HEK293 (cell line): Measurements from ENCODE around the gene NKD2.

Experiments used
- CTCF ChIA-PET: fragments of 350-600 bp; formaldehyde crosslinking; extraction: SDS; loops from one replicate; lab custom pipeline; 2021; ENCODE audit warnings: antibody characterized with exemption; lab: Yijun Ruan, JAX
- POLR2A ChIA-PET: fragments of 300-600 bp; formaldehyde crosslinking; extraction: SDS; loops from one replicate; lab custom pipeline; 2020; ENCODE audit warnings: antibody characterized with exemption, inconsistent platforms; lab: Yijun Ruan, JAX
- H3K27ac ChIP-seq: fragments of 200-500 bp; sonication (Bioruptor generic); 2 replicates; pipeline ENCODE4 v1.5.1; 2014; ENCODE audit warnings: low read depth, low read length, control low read depth, inconsistent platforms; ENCODE audit errors: extremely low read depth
- H3K36me3 ChIP-seq, 2 experiments: fragments of 200-500 bp in 1 of 2; sonication (Bioruptor generic) in 1 of 2; 1 replicate in 1 of 2; 2 replicates in 1 of 2; pipeline ENCODE4 v1.5.1; 2014 to 2017; ENCODE audit warnings: inconsistent platforms in 2 of 2, low read length in 2 of 2; ENCODE audit not compliant: control insufficient read depth in 2 of 2, insufficient read depth in 1 of 2
- H3K4me1 ChIP-seq: fragments of 200-500 bp; sonication (Bioruptor generic); 2 replicates; pipeline ENCODE4 v1.5.1; 2014; ENCODE audit warnings: mild to moderate bottlenecking, low read length, inconsistent platforms; ENCODE audit not compliant: control insufficient read depth, insufficient read depth
- H3K4me3 ChIP-seq: 2 replicates; pipeline ENCODE4 v1.5.1; 2011; ENCODE audit warnings: low read depth, mild to moderate bottlenecking, control low read depth, low read length, moderate library complexity
- H3K9me3 ChIP-seq: fragments of 200-500 bp; sonication (Bioruptor generic); 2 replicates; pipeline ENCODE4 v1.5.1; 2014; ENCODE audit warnings: low read depth, low read length, inconsistent platforms; ENCODE audit not compliant: control insufficient read depth, insufficient read depth
- GLI2 ChIP-seq: fragments of 450-650 bp; formaldehyde crosslinking; IDR thresholded peaks from 2 replicates; pipeline ENCODE4; 2017; ENCODE audit warnings: missing biosample characterization, missing genetic modification characterization, low read depth, borderline replicate concordance
- GLI4 ChIP-seq: fragments of 450-650 bp; formaldehyde crosslinking; IDR thresholded peaks from 2 replicates; pipeline ENCODE4 v1.5.1; 2016; ENCODE audit warnings: missing biosample characterization, missing genetic modification characterization
- HOXA7 ChIP-seq: sonication (generic); formaldehyde crosslinking; IDR thresholded peaks from 2 replicates; pipeline ENCODE4 v1.8.1; 2022; ENCODE audit warnings: missing genetic modification reagents, borderline replicate concordance
- HOXD13 ChIP-seq: sonication (generic); formaldehyde crosslinking; IDR thresholded peaks from 2 replicates; pipeline ENCODE4 v1.8.0; 2022; ENCODE audit warnings: missing genetic modification reagents, borderline replicate concordance
- KLF10 ChIP-seq: fragments of 450-650 bp; IDR thresholded peaks from 2 replicates; pipeline ENCODE4 v1.5.1; 2018; ENCODE audit warnings: missing biosample characterization, mild to moderate bottlenecking, missing genetic modification characterization
- KLF7 ChIP-seq: fragments of 450-650 bp; formaldehyde crosslinking; IDR thresholded peaks from 2 replicates; pipeline ENCODE4 v1.5.1; 2016; ENCODE audit warnings: missing biosample characterization, missing genetic modification characterization, borderline replicate concordance
- MZF1 ChIP-seq: fragments of 450-650 bp; formaldehyde crosslinking; IDR thresholded peaks from 2 replicates; pipeline ENCODE4 v1.5.1; 2017; ENCODE audit warnings: missing biosample characterization, missing genetic modification characterization, borderline replicate concordance
- SCRT2 ChIP-seq: fragments of 450-650 bp; formaldehyde crosslinking; IDR thresholded peaks from 2 replicates; pipeline ENCODE4 v1.5.1; 2016; ENCODE audit warnings: missing biosample characterization, missing genetic modification characterization
- WT1 ChIP-seq: fragments of 450-650 bp; formaldehyde crosslinking; IDR thresholded peaks from 2 replicates; pipeline ENCODE4 v1.5.1; 2016; ENCODE audit warnings: missing biosample characterization, missing genetic modification characterization
- ZNF114 ChIP-seq: fragments of 450-650 bp; formaldehyde crosslinking; IDR thresholded peaks from 2 replicates; pipeline ENCODE4 v1.5.0; 2017; ENCODE audit warnings: missing biosample characterization, missing genetic modification characterization
- ZNF146 ChIP-seq: fragments of 450-650 bp; formaldehyde crosslinking; IDR thresholded peaks from 2 replicates; pipeline ENCODE4 v1.5.1; 2016; ENCODE audit warnings: missing biosample characterization, missing genetic modification characterization
- ZNF292 ChIP-seq: fragments of 450-650 bp; formaldehyde crosslinking; IDR thresholded peaks from 2 replicates; pipeline ENCODE4 v1.5.1; 2016; ENCODE audit warnings: low read depth, missing biosample characterization, missing genetic modification characterization, borderline replicate concordance
- ZNF335 ChIP-seq: fragments of 450-650 bp; formaldehyde crosslinking; conservative IDR thresholded peaks from 2 replicates; pipeline ENCODE4 v1.5.1; 2016; ENCODE audit warnings: missing biosample characterization, missing genetic modification characterization
- ZNF501 ChIP-seq: fragments of 450-650 bp; formaldehyde crosslinking; IDR thresholded peaks from 2 replicates; pipeline ENCODE4 v1.5.1; 2016; ENCODE audit warnings: missing biosample characterization, missing genetic modification characterization
- ZNF510 ChIP-seq: fragments of 450-650 bp; formaldehyde crosslinking; IDR thresholded peaks from 2 replicates; pipeline ENCODE4 v1.5.1; 2018; ENCODE audit warnings: mild to moderate bottlenecking, missing genetic modification characterization, missing biosample characterization; ENCODE audit not compliant: insufficient replicate concordance
- ZNF521 ChIP-seq: fragments of 450-650 bp; formaldehyde crosslinking; IDR thresholded peaks from 2 replicates; pipeline ENCODE4 v1.5.1; 2017; ENCODE audit warnings: missing biosample characterization, mild to moderate bottlenecking, missing genetic modification characterization
- ZNF530 ChIP-seq: fragments of 450-650 bp; formaldehyde crosslinking; IDR thresholded peaks from 2 replicates; pipeline ENCODE4 v1.5.1; 2016; ENCODE audit warnings: low read depth, missing biosample characterization, missing genetic modification characterization
- ZNF561 ChIP-seq: fragments of 450-650 bp; IDR thresholded peaks from 2 replicates; pipeline ENCODE4 v1.5.1; 2018; ENCODE audit warnings: missing biosample characterization, missing genetic modification characterization, borderline replicate concordance
- ZNF596 ChIP-seq: fragments of 450-650 bp; IDR thresholded peaks from 2 replicates; pipeline ENCODE4 v1.5.0; 2018; ENCODE audit warnings: missing biosample characterization, mild to moderate bottlenecking, missing genetic modification characterization, moderate library complexity
- ZNF623 ChIP-seq: fragments of 450-650 bp; formaldehyde crosslinking; IDR thresholded peaks from 2 replicates; pipeline ENCODE4 v1.5.1; 2016; ENCODE audit warnings: missing biosample characterization, missing genetic modification characterization
- ZNF677 ChIP-seq: fragments of 450-650 bp; IDR thresholded peaks from 2 replicates; pipeline ENCODE4 v1.5.0; 2018; ENCODE audit warnings: missing biosample characterization, mild to moderate bottlenecking, missing genetic modification characterization, moderate library complexity
- ZNF768 ChIP-seq: fragments of 450-650 bp; formaldehyde crosslinking; IDR thresholded peaks from 2 replicates; pipeline ENCODE4 v1.5.1; 2018; ENCODE audit warnings: missing biosample characterization, mild to moderate bottlenecking, missing genetic modification characterization
- ZNF791 ChIP-seq: fragments of 450-650 bp; formaldehyde crosslinking; IDR thresholded peaks from 2 replicates; pipeline ENCODE4 v1.5.1; 2016; ENCODE audit warnings: missing biosample characterization, missing genetic modification characterization
- ZNF830 ChIP-seq: fragments of 450-650 bp; IDR thresholded peaks from 2 replicates; pipeline ENCODE4 v1.5.0; 2018; ENCODE audit warnings: missing biosample characterization, missing genetic modification characterization, low read depth, mild to moderate bottlenecking, moderate library complexity
- TF ChIP-seq, protein P1 (sequence below): fragments of 450-650 bp; formaldehyde crosslinking; IDR thresholded peaks from 2 replicates; pipeline ENCODE4 v1.5.1; 2017; ENCODE audit warnings: missing biosample characterization, missing genetic modification characterization
- TF ChIP-seq, protein P2 (sequence below): fragments of 450-650 bp; formaldehyde crosslinking; IDR thresholded peaks from 2 replicates; pipeline ENCODE4; 2016; ENCODE audit warnings: missing biosample characterization, missing genetic modification characterization
- TF ChIP-seq, protein P3 (sequence below): fragments of 450-650 bp; IDR thresholded peaks from 2 replicates; pipeline ENCODE4 v1.5.1; 2018; ENCODE audit warnings: missing biosample characterization, missing genetic modification characterization
- TF ChIP-seq, protein P4 (sequence below): fragments of 450-650 bp; formaldehyde crosslinking; IDR thresholded peaks from 2 replicates; pipeline ENCODE4 v1.5.1; 2016; ENCODE audit warnings: missing biosample characterization, missing genetic modification characterization
- TF ChIP-seq, protein P5 (sequence below): fragments of 450-650 bp; formaldehyde crosslinking; IDR thresholded peaks from 2 replicates; pipeline ENCODE4 v1.5.1; 2016; ENCODE audit warnings: missing biosample characterization, missing genetic modification characterization

NKD2 gene

DNA sequence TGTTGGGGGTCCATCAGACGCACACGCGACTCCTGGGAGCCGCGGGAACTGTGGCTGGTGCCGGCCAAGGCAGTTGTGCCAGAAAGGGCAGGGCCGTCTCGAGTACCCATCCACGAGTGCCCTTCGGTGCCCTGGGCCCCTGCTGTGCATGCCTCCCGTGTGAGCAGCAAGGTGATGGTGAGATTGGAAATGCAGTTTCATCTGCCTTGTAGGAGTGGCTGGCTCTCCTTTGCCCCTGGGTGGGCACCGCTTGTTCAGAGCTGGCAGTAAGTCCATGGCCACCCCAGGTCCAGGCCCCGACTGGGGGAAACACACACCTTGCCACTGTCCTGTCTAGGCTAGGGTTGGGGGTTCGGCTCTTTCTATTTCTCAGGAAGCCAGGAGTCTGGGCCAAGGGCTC, 5.7 kb downstream of the NKD2 start:
- Histone ChIP-seq H3K36me3 (peaks cover 0 to 44% of the 10 kb centered on the region in 2 experiments; a peak in 1 of 3 replicates), H3K9me3 (no peaks in the 10 kb centered on the region), H3K4me1 (peaks cover 14% of the 10 kb centered on the region), H3K4me3 (no peak overlapping the region), H3K27ac (no peak overlapping the region)
- ChIA-PET POLR2A (no interaction called here), CTCF (interaction anchor here (2.2 to 6.7 kb wide), 2 partner anchors 9 to 89 kb away, joined by 6 to 90 read pairs; no protein-coding TSS in a partner anchor)
- TF ChIP-seq ZNF596 (tag by site-specific recombination), result no peak
- TF ChIP-seq, protein P1, sequence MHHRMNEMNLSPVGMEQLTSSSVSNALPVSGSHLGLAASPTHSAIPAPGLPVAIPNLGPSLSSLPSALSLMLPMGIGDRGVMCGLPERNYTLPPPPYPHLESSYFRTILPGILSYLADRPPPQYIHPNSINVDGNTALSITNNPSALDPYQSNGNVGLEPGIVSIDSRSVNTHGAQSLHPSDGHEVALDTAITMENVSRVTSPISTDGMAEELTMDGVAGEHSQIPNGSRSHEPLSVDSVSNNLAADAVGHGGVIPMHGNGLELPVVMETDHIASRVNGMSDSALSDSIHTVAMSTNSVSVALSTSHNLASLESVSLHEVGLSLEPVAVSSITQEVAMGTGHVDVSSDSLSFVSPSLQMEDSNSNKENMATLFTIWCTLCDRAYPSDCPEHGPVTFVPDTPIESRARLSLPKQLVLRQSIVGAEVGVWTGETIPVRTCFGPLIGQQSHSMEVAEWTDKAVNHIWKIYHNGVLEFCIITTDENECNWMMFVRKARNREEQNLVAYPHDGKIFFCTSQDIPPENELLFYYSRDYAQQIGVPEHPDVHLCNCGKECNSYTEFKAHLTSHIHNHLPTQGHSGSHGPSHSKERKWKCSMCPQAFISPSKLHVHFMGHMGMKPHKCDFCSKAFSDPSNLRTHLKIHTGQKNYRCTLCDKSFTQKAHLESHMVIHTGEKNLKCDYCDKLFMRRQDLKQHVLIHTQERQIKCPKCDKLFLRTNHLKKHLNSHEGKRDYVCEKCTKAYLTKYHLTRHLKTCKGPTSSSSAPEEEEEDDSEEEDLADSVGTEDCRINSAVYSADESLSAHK, result no peak
- TF ChIP-seq, protein P2, sequence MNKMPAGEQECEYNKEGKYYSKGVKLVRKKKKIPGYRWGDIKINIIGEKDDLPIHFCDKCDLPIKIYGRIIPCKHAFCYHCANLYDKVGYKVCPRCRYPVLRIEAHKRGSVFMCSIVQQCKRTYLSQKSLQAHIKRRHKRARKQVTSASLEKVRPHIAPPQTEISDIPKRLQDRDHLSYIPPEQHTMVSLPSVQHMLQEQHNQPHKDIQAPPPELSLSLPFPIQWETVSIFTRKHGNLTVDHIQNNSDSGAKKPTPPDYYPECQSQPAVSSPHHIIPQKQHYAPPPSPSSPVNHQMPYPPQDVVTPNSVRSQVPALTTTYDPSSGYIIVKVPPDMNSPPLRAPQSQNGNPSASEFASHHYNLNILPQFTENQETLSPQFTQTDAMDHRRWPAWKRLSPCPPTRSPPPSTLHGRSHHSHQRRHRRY, result no peak
- TF ChIP-seq ZNF530, result no peak
- TF ChIP-seq ZNF677 (tag by site-specific recombination), result no peak
- TF ChIP-seq, protein P3, sequence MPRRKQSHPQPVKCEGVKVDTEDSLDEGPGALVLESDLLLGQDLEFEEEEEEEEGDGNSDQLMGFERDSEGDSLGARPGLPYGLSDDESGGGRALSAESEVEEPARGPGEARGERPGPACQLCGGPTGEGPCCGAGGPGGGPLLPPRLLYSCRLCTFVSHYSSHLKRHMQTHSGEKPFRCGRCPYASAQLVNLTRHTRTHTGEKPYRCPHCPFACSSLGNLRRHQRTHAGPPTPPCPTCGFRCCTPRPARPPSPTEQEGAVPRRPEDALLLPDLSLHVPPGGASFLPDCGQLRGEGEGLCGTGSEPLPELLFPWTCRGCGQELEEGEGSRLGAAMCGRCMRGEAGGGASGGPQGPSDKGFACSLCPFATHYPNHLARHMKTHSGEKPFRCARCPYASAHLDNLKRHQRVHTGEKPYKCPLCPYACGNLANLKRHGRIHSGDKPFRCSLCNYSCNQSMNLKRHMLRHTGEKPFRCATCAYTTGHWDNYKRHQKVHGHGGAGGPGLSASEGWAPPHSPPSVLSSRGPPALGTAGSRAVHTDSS (tag by site-specific recombination), result no peak
- TF ChIP-seq ZNF146 (tag by site-specific recombination), result no peak
- no peak for TF ChIP-seq WT1 (tag by site-specific recombination)
- no peak for TF ChIP-seq KLF7 (tag by site-specific recombination)
- no peak for TF ChIP-seq ZNF510 (tag by site-specific recombination)
- TF ChIP-seq ZNF623, result no peak
- no peak for TF ChIP-seq HOXD13 (CRISPR knock-in tag)
- TF ChIP-seq ZNF114, result no peak
- TF ChIP-seq ZNF830 (tag by site-specific recombination), result no peak

DNA sequence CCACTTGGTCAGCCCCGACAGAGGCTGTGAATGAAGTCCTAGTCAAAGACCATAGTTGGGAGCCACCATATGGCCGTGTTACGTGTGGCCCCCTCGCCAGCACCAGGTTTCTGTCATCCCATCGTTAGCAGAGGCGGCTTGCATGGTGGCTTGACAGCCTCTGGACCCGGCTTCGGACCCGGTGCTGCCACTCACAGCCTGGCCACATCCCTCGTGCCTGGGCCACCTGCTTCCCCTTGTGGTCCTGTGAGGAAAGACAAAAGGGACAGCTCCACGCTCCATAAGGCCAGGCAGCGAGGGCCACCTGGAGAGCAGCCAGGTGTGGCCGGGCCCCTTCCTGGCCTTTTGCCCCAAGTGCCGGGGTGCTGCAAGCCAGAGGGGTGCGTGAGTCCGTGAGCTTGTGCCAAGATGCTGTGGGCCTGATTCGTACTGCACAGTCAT, 6.2 kb downstream of the NKD2 start:
- Histone ChIP-seq H3K9me3 (no peaks in the 10 kb centered on the region), H3K36me3 (peaks cover 0 to 44% of the 10 kb centered on the region in 2 experiments; a peak in 1 of 3 replicates), H3K27ac (no peak overlapping the region), H3K4me1 (peaks cover 10% of the 10 kb centered on the region), H3K4me3 (no peak overlapping the region)
- POLR2A ChIA-PET, result no interaction called here
- TF ChIP-seq ZNF292 (tag by site-specific recombination) (no peak), GLI2 (tag by site-specific recombination) (no peak), ZNF561 (tag by site-specific recombination) (no peak), ZNF501 (tag by site-specific recombination) (no peak), SCRT2 (tag by site-specific recombination) (no peak), ZNF521 (tag by site-specific recombination) (no peak), ZNF335 (tag by site-specific recombination) (no peak), ZNF791 (tag by site-specific recombination) (no peak), HOXA7 (CRISPR knock-in tag) (no peak), KLF10 (tag by site-specific recombination) (no peak), GLI4 (no peak), ZNF768 (tag by site-specific recombination) (no peak), MZF1 (tag by site-specific recombination) (no peak)
- TF ChIP-seq, protein P4, sequence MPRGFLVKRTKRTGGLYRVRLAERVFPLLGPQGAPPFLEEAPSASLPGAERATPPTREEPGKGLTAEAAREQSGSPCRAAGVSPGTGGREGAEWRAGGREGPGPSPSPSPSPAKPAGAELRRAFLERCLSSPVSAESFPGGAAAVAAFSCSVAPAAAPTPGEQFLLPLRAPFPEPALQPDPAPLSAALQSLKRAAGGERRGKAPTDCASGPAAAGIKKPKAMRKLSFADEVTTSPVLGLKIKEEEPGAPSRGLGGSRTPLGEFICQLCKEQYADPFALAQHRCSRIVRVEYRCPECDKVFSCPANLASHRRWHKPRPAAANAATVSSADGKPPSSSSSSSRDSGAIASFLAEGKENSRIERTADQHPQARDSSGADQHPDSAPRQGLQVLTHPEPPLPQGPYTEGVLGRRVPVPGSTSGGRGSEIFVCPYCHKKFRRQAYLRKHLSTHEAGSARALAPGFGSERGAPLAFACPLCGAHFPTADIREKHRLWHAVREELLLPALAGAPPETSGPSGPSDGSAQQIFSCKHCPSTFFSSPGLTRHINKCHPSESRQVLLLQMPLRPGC (tag by site-specific recombination), result no peak
- TF ChIP-seq, protein P5, sequence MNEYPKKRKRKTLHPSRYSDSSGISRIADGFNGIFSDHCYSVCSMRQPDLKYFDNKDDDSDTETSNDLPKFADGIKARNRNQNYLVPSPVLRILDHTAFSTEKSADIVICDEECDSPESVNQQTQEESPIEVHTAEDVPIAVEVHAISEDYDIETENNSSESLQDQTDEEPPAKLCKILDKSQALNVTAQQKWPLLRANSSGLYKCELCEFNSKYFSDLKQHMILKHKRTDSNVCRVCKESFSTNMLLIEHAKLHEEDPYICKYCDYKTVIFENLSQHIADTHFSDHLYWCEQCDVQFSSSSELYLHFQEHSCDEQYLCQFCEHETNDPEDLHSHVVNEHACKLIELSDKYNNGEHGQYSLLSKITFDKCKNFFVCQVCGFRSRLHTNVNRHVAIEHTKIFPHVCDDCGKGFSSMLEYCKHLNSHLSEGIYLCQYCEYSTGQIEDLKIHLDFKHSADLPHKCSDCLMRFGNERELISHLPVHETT (tag by site-specific recombination), result no peak
- CTCF ChIA-PET, result interaction anchor here (1.5 to 2.2 kb wide), 3 partner anchors 10 to 153 kb away, joined by 5 to 7 read pairs (median 6); no protein-coding TSS in a partner anchor
